Measurements from ENCODE around the gene ESRRB.

GRCh38 chr14:76498976-76499375 is 123.0 kb downstream of the ESRRB start:
- no peak for TF ChIP-seq EP300 (IDR thresholded peaks at IDR 0.05)
- no peak for TF ChIP-seq POLR2A (IDR thresholded peaks at IDR 0.05)
- no peak for TF ChIP-seq CTCF (IDR thresholded peaks at IDR 0.05)

Measured in gastroesophageal sphincter (tissue), 3 donors.